ENCODE results near the gene PECR.
A peak's percentile ranks its signal among the peaks of the same experiment; 100 is the strongest.

GRCh38 chr2:216090369-216090786, 8.8 kb upstream of the PECR start:
- TF ChIP-seq, protein P1, sequence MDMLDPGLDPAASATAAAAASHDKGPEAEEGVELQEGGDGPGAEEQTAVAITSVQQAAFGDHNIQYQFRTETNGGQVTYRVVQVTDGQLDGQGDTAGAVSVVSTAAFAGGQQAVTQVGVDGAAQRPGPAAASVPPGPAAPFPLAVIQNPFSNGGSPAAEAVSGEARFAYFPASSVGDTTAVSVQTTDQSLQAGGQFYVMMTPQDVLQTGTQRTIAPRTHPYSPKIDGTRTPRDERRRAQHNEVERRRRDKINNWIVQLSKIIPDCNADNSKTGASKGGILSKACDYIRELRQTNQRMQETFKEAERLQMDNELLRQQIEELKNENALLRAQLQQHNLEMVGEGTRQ (IDR thresholded peaks at IDR 0.05; ENCODE audit: low read depth, low read length): no peak
- no peak for TF ChIP-seq CTCF (conservative IDR thresholded peaks at IDR 0.05; ENCODE audit: low read depth, low read length)
- no peak for TF ChIP-seq FOS (IDR thresholded peaks at IDR 0.05; ENCODE audit: low read depth, low read length)
- TF ChIP-seq POLR2A (IDR thresholded peaks at IDR 0.05; ENCODE audit: low read depth, low read length): no peak
- no peak for TF ChIP-seq SMC3 (IDR thresholded peaks at IDR 0.05; ENCODE audit: low read depth, low read length)
- TF ChIP-seq RAD21 (IDR thresholded peaks at IDR 0.05; ENCODE audit: low read length): no peak
- no peak for TF ChIP-seq BHLHE40 (IDR thresholded peaks at IDR 0.05; ENCODE audit: low read depth, low read length)
- TF ChIP-seq RCOR1 (IDR thresholded peaks at IDR 0.05; ENCODE audit: insufficient replicate concordance, low read length): no peak
- peak; percentile 53; the same call in 1 of the 2 replicates for TF ChIP-seq MAFK (IDR thresholded peaks at IDR 0.05; ENCODE audit: low read depth, low read length)
- no peak for TF ChIP-seq ELK1 (IDR thresholded peaks at IDR 0.05; ENCODE audit: borderline replicate concordance, low read depth, low read length)
- TF ChIP-seq CEBPB (IDR thresholded peaks at IDR 0.05; ENCODE audit: low read depth, low read length): no peak

Measured in IMR-90 (cell line).